ENCODE measurements around the gene HLA-DRA. TPM values are rescaled to one million over a fixed set of nuclear protein-coding genes. Genes with fewer than 3 reads are reported as not detected.

The HLA-DRA gene
- total and polyA plus RNA-seq, 2 donors (not counting 3 experiments of a cell fraction or from before 2014, with no cell fraction given): not detected

- Histone ChIP-seq H3K4me2 (ENCODE audit: insufficient read depth, low read length) (no peak overlapping the region), H3K4me3 (replicated peaks in 1 of 3; ENCODE audit: insufficient read depth in 1 of 3, low read depth in 1 of 3, low read length in 3 of 3) (no peak overlapping the region), H3K79me2 (ENCODE audit: control insufficient read depth, insufficient read depth, low read length) (no peaks in the 10 kb centered on the region), H2AFZ (ENCODE audit: low read depth, low read length) (no peak overlapping the region), H3K27ac (ENCODE audit: insufficient read depth, low read depth, low read length) (no peak overlapping the region), H3K4me1 (ENCODE audit: control insufficient read depth, extremely low read depth, insufficient read depth, low read length) (no peaks in the 10 kb centered on the region), H3K27me3 (ENCODE audit: control insufficient read depth in 2 of 2, insufficient read depth in 2 of 2, low read length in 2 of 2) (peaks cover 6 to 16% of the 10 kb centered on the region in 2 experiments), H4K20me1 (replicated peaks; ENCODE audit: control insufficient read depth, extremely low read depth, insufficient read depth, low read length) (no peaks in the 10 kb centered on the region), H3K9ac (replicated peaks; ENCODE audit: extremely low read depth, insufficient read depth, low read length) (no peak overlapping the region), H3K36me3 (ENCODE audit: control insufficient read depth in 2 of 2, extremely low read depth in 1 of 2, insufficient read depth in 2 of 2, low read length in 2 of 2) (no peaks in the 10 kb centered on the region), H3K9me1 (replicated peaks; ENCODE audit: control insufficient read depth, extremely low read depth, insufficient read depth, low read length) (no peaks in the 10 kb centered on the region), H3K9me3 (replicated peaks; ENCODE audit: control insufficient read depth, insufficient read depth, low read length) (no peaks in the 10 kb centered on the region)
- no TSS peak for BruUV-seq (replicated peaks)
- ChIA-PET POLR2A (no interaction called here), CTCF (no interaction called here)
- TF ChIP-seq EZH2 (IDR thresholded peaks at IDR 0.05; ENCODE audit: borderline replicate concordance, low read depth, low read length, severe bottlenecking) (no peak), GATA2 (IDR thresholded peaks at IDR 0.05; ENCODE audit: insufficient read depth, insufficient read length, low read depth, low read length) (no peak)
- no peak for DNase-seq (ENCODE audit: low read depth, low spot score)
- no peak for FAIRE-seq
- dilution Hi-C loops (cut with MboI; ENCODE audit: extremely low pct_ligation_motif_present, low sequenced_read_pairs) (no loop called here), intact Hi-C loops (cut with micrococcal nuclease) (no loop called here)
These were observed 3.4 kb downstream of the HLA-DRA start for GRCh38 chr6:32442977-32443552.

GRCh38 chr6:32444433-32444832, 4.7 kb downstream of the HLA-DRA start:
- Histone ChIP-seq H3K4me3 (replicated peaks in 1 of 3; ENCODE audit: insufficient read depth in 1 of 3, low read depth in 1 of 3, low read length in 3 of 3) (no peak overlapping the region), H3K36me3 (ENCODE audit: control insufficient read depth in 2 of 2, extremely low read depth in 1 of 2, insufficient read depth in 2 of 2, low read length in 2 of 2) (no peaks in the 10 kb centered on the region), H3K27me3 (ENCODE audit: control insufficient read depth in 2 of 2, insufficient read depth in 2 of 2, low read length in 2 of 2) (peaks cover 6 to 14% of the 10 kb centered on the region in 2 experiments), H4K20me1 (replicated peaks; ENCODE audit: control insufficient read depth, extremely low read depth, insufficient read depth, low read length) (no peaks in the 10 kb centered on the region), H3K9ac (replicated peaks; ENCODE audit: extremely low read depth, insufficient read depth, low read length) (no peak overlapping the region), H2AFZ (ENCODE audit: low read depth, low read length) (no peak overlapping the region), H3K9me3 (replicated peaks; ENCODE audit: control insufficient read depth, insufficient read depth, low read length) (no peaks in the 10 kb centered on the region), H3K9me1 (replicated peaks; ENCODE audit: control insufficient read depth, extremely low read depth, insufficient read depth, low read length) (no peaks in the 10 kb centered on the region), H3K79me2 (ENCODE audit: control insufficient read depth, insufficient read depth, low read length) (no peaks in the 10 kb centered on the region), H3K4me1 (ENCODE audit: control insufficient read depth, extremely low read depth, insufficient read depth, low read length) (no peaks in the 10 kb centered on the region), H3K27ac (ENCODE audit: insufficient read depth, low read depth, low read length) (no peak overlapping the region), H3K4me2 (ENCODE audit: insufficient read depth, low read length) (no peak overlapping the region)
- BruUV-seq (replicated peaks): no TSS peak
- TF ChIP-seq MAX (IDR thresholded peaks at IDR 0.05; ENCODE audit: insufficient read depth, insufficient read length): no peak
- TF ChIP-seq JUN (IDR thresholded peaks at IDR 0.05; ENCODE audit: borderline replicate concordance, insufficient read depth, insufficient read length, low read depth): no peak
- no peak for TF ChIP-seq MYC (IDR thresholded peaks at IDR 0.05; ENCODE audit: low read depth, low read length)
- TF ChIP-seq EZH2 (IDR thresholded peaks at IDR 0.05; ENCODE audit: borderline replicate concordance, low read depth, low read length, severe bottlenecking): no peak
- no peak for TF ChIP-seq POLR2A (IDR thresholded peaks at IDR 0.05; ENCODE audit: low read depth, low read length)
- TF ChIP-seq POLR2AphosphoS5 (IDR thresholded peaks at IDR 0.05; ENCODE audit: insufficient read depth, low read depth, low read length): no peak
- TF ChIP-seq FOS (IDR thresholded peaks at IDR 0.05; ENCODE audit: borderline replicate concordance, insufficient read depth, low read length): no peak
- no peak for TF ChIP-seq CTCF (IDR thresholded peaks at IDR 0.05; ENCODE audit: extremely low read depth in 1 of 2, insufficient read depth in 1 of 2, low read depth in 1 of 2, low read length in 2 of 2)
- TF ChIP-seq GATA2 (IDR thresholded peaks at IDR 0.05; ENCODE audit: insufficient read depth, insufficient read length, low read depth, low read length): no peak
- CTCF ChIA-PET: no interaction called here
- POLR2A ChIA-PET: no interaction called here
- dilution Hi-C loops (cut with MboI; ENCODE audit: extremely low pct_ligation_motif_present, low sequenced_read_pairs) (no loop called here), intact Hi-C loops (cut with micrococcal nuclease) (no loop called here)
- FAIRE-seq: no peak
- no peak for DNase-seq (ENCODE audit: low read depth, low spot score)

All from endothelial cell of umbilical vein (primary cell).